ENCODE measurements around the gene CHST15. TPM values are rescaled to one million over a fixed set of nuclear protein-coding genes. Genes with fewer than 3 reads are reported as not detected.

CHST15 gene
- total and polyA plus RNA-seq, 2 of the 4 experiments (the other 2 are of a cell fraction), result 0.14 to 0.18 TPM

GRCh38 chr10:124081547-124082140 lies 11.8 kb downstream of the CHST15 start:
- BruUV-seq (replicated peaks), result no TSS peak
- in situ Hi-C loops (cut with MboI; ENCODE audit: low sequenced_read_pairs), result no loop called here
- Histone ChIP-seq H3K23ac (ENCODE audit: low read depth, low read length) (no peak overlapping the region), H4K91ac (ENCODE audit: insufficient read depth, low read depth, low read length) (no peak overlapping the region), H3K4me3 (ENCODE audit: insufficient read depth, low read depth, low read length) (no peak overlapping the region), H3K9me1 (ENCODE audit: insufficient read depth, low read length) (no peaks in the 10 kb centered on the region), H2AFZ (replicated peaks; ENCODE audit: low read length, poor library complexity) (no peak overlapping the region), H2BK20ac (ENCODE audit: low read depth, low read length) (no peak overlapping the region), H3K18ac (ENCODE audit: low read depth, low read length) (no peak overlapping the region), H2BK120ac (ENCODE audit: low read depth, low read length) (no peak overlapping the region), H3K79me1 (ENCODE audit: low read depth in 1 of 2, low read length in 2 of 2) (no peaks in the 10 kb centered on the region), H3K4me2 (ENCODE audit: low read depth, low read length) (no peak overlapping the region), H3K27ac (ENCODE audit: insufficient read depth, low read length) (no peak overlapping the region), H3K14ac (replicated peaks; ENCODE audit: low read depth, low read length) (no peak overlapping the region), H3K4ac (ENCODE audit: low read depth, low read length) (no peak overlapping the region), H3K9me3 (ENCODE audit: control insufficient read depth, insufficient read depth, low read length) (no peaks in the 10 kb centered on the region; the same call in none of the 2 replicates), H3K27me3 (ENCODE audit: control insufficient read depth, insufficient read depth, low read length) (no peaks in the 10 kb centered on the region), H4K5ac (ENCODE audit: low read depth, low read length) (no peak overlapping the region), H3K36me3 (ENCODE audit: control insufficient read depth, insufficient read depth, low read length) (no peaks in the 10 kb centered on the region), H3K9ac (ENCODE audit: low read depth, low read length) (no peak overlapping the region), H3K4me1 (ENCODE audit: control insufficient read depth, insufficient read depth, low read length) (no peaks in the 10 kb centered on the region), H4K8ac (ENCODE audit: low read depth in 2 of 2, low read length in 2 of 2) (no peak overlapping the region), H2BK15ac (ENCODE audit: low read depth, low read length) (no peak overlapping the region), H2AK9ac (replicated peaks; ENCODE audit: low read depth, low read length, poor library complexity) (no peak overlapping the region), H2AK5ac (ENCODE audit: low read depth, low read length) (no peak overlapping the region), H4K20me1 (ENCODE audit: insufficient read depth, low read length) (no peaks in the 10 kb centered on the region), H3K56ac (ENCODE audit: extremely low read depth, insufficient read depth, low read length) (no peak overlapping the region), H2BK5ac (ENCODE audit: low read depth, low read length, poor library complexity, severe bottlenecking) (no peak overlapping the region)
- intact Hi-C loops (cut with micrococcal nuclease), result no loop called here
- ATAC-seq (ENCODE audit: low read depth) (no peak), DNase-seq (no peak)
- dilution Hi-C loops (cut with HindIII; ENCODE audit: low sequenced_read_pairs, unreplicated experiment), result no loop called here
- ChIA-PET CTCF (no interaction called here), POLR2A (ENCODE audit: unreplicated experiment) (no interaction called here)
- WGBS, 2 experiments (ENCODE audit: extremely low coverage in 2 of 2, insufficient read length in 1 of 2), result 70% methylated on average over 2 of the region's 13 CpGs; no CpG with 5 or more reads in 1 of the 2 experiments
- TF ChIP-seq RCOR1 (IDR thresholded peaks at IDR 0.05; ENCODE audit: insufficient replicate concordance, low read length) (no peak), USF2 (IDR thresholded peaks at IDR 0.05; ENCODE audit: low read depth, low read length) (no peak), FOS (IDR thresholded peaks at IDR 0.05; ENCODE audit: low read depth, low read length) (no peak), MAZ (IDR thresholded peaks at IDR 0.05; ENCODE audit: borderline replicate concordance, low read depth, low read length) (no peak), SMC3 (IDR thresholded peaks at IDR 0.05; ENCODE audit: low read depth, low read length) (no peak), MAFK (IDR thresholded peaks at IDR 0.05; ENCODE audit: low read depth, low read length) (no peak), BHLHE40 (IDR thresholded peaks at IDR 0.05; ENCODE audit: low read depth, low read length) (no peak), ELK1 (IDR thresholded peaks at IDR 0.05; ENCODE audit: borderline replicate concordance, low read depth, low read length) (no peak), CTCF (conservative IDR thresholded peaks at IDR 0.05; ENCODE audit: low read depth, low read length) (no peak), CEBPB (IDR thresholded peaks at IDR 0.05; ENCODE audit: low read depth, low read length) (no peak), CHD1 (IDR thresholded peaks at IDR 0.05; ENCODE audit: low read depth, low read length) (no peak), RAD21 (IDR thresholded peaks at IDR 0.05; ENCODE audit: low read length) (no peak), MXI1 (IDR thresholded peaks at IDR 0.05; ENCODE audit: borderline replicate concordance, low read depth, low read length) (no peak), RFX5 (IDR thresholded peaks at IDR 0.05; ENCODE audit: low read depth, low read length) (no peak), POLR2A (IDR thresholded peaks at IDR 0.05; ENCODE audit: low read depth, low read length) (no peak), NFE2L2 (IDR thresholded peaks at IDR 0.05; ENCODE audit: low read depth, low read length) (no peak)

Measured in IMR-90 (cell line).